GM21381 (cell line): ENCODE results near the gene IL21R.

Experiments used
- ATAC-seq: cut with Tn5 transposase; IDR thresholded peaks from one replicate; pipeline ENCODE4 v1.9.1; 2021; ENCODE audit warnings: mild to moderate bottlenecking, moderate library complexity; ENCODE audit not compliant: unreplicated experiment

Gene IL21R

GRCh38 chr16:27401768-27402568 lies at the start of gene IL21R:
TSS of gene IL21R (plus strand) at chr16:27402174. CDS start at chr16:27430072, 27,898 bp downstream.
- peak; percentile 56 for ATAC-seq

GRCh38 chr16:27353853-27354252 lies 48.1 kb upstream of the IL21R start:
- ATAC-seq: no peak

GRCh38 chr16:27355610-27356009 lies 46.4 kb upstream of the IL21R start:
- no peak for ATAC-seq

- no peak for ATAC-seq
These were observed 45.2 kb upstream of the IL21R start for GRCh38 chr16:27356794-27357193.

- no peak for ATAC-seq
These were observed 42.9 kb upstream of the IL21R start for GRCh38 chr16:27359051-27359450.

GRCh38 chr16:27359615-27360014 lies 42.4 kb upstream of the IL21R start:
- ATAC-seq: no peak

GRCh38 chr16:27361987-27362386 lies 40.0 kb upstream of the IL21R start:
- no peak for ATAC-seq

GRCh38 chr16:27362570-27363245 lies 39.3 kb upstream of the IL21R start:
- ATAC-seq: no peak

GRCh38 chr16:27363246-27363632 lies 38.7 kb upstream of the IL21R start:
- ATAC-seq: no peak

GRCh38 chr16:27363797-27364196 lies 38.2 kb upstream of the IL21R start:
- ATAC-seq: no peak

GRCh38 chr16:27364493-27365141 lies 37.4 kb upstream of the IL21R start:
- ATAC-seq: no peak

- no peak for ATAC-seq
These were observed 36.6 kb upstream of the IL21R start for GRCh38 chr16:27365142-27366089.

- ATAC-seq: peak; percentile 18
These were observed 35.1 kb upstream of the IL21R start for GRCh38 chr16:27366687-27367460.

GRCh38 chr16:27367461-27368357 lies 34.3 kb upstream of the IL21R start:
- ATAC-seq: peak; percentile 70

- no peak for ATAC-seq
These were observed 33.6 kb upstream of the IL21R start for GRCh38 chr16:27368358-27368722.

GRCh38 chr16:27369806-27370205 lies 32.2 kb upstream of the IL21R start:
- no peak for ATAC-seq

GRCh38 chr16:27370318-27370717 lies 31.7 kb upstream of the IL21R start:
- ATAC-seq: no peak

GRCh38 chr16:27373312-27373711 lies 28.7 kb upstream of the IL21R start:
- no peak for ATAC-seq

GRCh38 chr16:27374221-27374803 lies 27.7 kb upstream of the IL21R start:
- peak; percentile 32 for ATAC-seq
